NB4 (cell line): ENCODE results near the gene ATP6V1C2.
"Not testable (repeated sequence)": the region's sequence is repeated elsewhere in the genome, so short reads cannot be mapped to it uniquely, and the experiment has no call there.

ENCODE experiments used
- DNase-seq: peaks from one replicate; pipeline ENCODE4 v3.0.0; 2010; ENCODE audit warnings: low read depth
- H3K4me3 ChIP-seq: one replicate; pipeline ENCODE4 v1.5.1; 2011; ENCODE audit warnings: mild to moderate bottlenecking, low read depth, low read length, moderate library complexity
- CTCF ChIP-seq: IDR thresholded peaks from one replicate; pipeline ENCODE4 v1.5.1; 2012; ENCODE audit warnings: low read depth, low read length
- MAX ChIP-seq: IDR thresholded peaks from 2 replicates; pipeline ENCODE4 v1.6.1; 2011; ENCODE audit warnings: low read depth, low read length
- MYC ChIP-seq: IDR thresholded peaks from 2 replicates; pipeline ENCODE4 v1.6.1; 2011; ENCODE audit warnings: low read depth, low read length
- POLR2A ChIP-seq: IDR thresholded peaks from 2 replicates; pipeline ENCODE4 v1.6.1; 2011; ENCODE audit warnings: mild to moderate bottlenecking; ENCODE audit not compliant: insufficient read length; ENCODE audit errors: extremely low read depth

ATP6V1C2 gene

GRCh38 chr2:10798783-10799182, 77.4 kb downstream of the ATP6V1C2 start:
- peak; percentile 42 for DNase-seq
- no peak overlapping the region for H3K4me3 ChIP-seq
- no peak for TF ChIP-seq MAX
- peak; percentile 27 for TF ChIP-seq CTCF
- no peak for TF ChIP-seq MYC
- no peak for TF ChIP-seq POLR2A

- DNase-seq = no peak
- H3K4me3 ChIP-seq = no peak overlapping the region
- TF ChIP-seq POLR2A (no peak), CTCF (no peak), MAX (no peak), MYC (no peak)
These were observed 78.7 kb downstream of the ATP6V1C2 start for GRCh38 chr2:10800163-10800562.

- TF ChIP-seq MAX (no peak), MYC (no peak), POLR2A (no peak), CTCF (no peak)
- DNase-seq = no peak
- H3K4me3 ChIP-seq = no peak overlapping the region
These were observed 81.2 kb downstream of the ATP6V1C2 start for GRCh38 chr2:10802657-10803056.

GRCh38 chr2:10805990-10806389, 84.6 kb downstream of the ATP6V1C2 start:
- DNase-seq, H3K4me3 ChIP-seq: not testable (repeated sequence)

GRCh38 chr2:10806543-10806942, 85.1 kb downstream of the ATP6V1C2 start:
- H3K4me3 ChIP-seq = no peak overlapping the region
- TF ChIP-seq POLR2A (no peak), CTCF (no peak), MAX (no peak), MYC (no peak)
- DNase-seq = no peak

- TF ChIP-seq MYC (no peak), MAX (no peak), CTCF (no peak), POLR2A (no peak)
- peak; percentile 38 for DNase-seq
- H3K4me3 ChIP-seq = peak overlapping the region; percentile 94
These were observed 89.1 kb downstream of the ATP6V1C2 start for GRCh38 chr2:10810202-10811161.
